ENCODE results near the gene ZNF566.

ZNF566 gene

GRCh38 chr19:36408101-36408500 is 81.3 kb downstream of the ZNF566 start:
- Histone ChIP-seq H2AFZ (ENCODE audit: low read depth) (no peak overlapping the region), H4K20me1 (ENCODE audit: insufficient read depth) (no peaks in the 10 kb centered on the region), H3K9ac (no peak overlapping the region), H3K36me3 (ENCODE audit: insufficient read depth) (no peaks in the 10 kb centered on the region), H3K79me2 (ENCODE audit: insufficient read depth, low read depth) (no peaks in the 10 kb centered on the region), H3K27ac (no peak overlapping the region), H3K27me3 (ENCODE audit: insufficient read depth, low read depth) (no peaks in the 10 kb centered on the region), H3K4me2 (no peak overlapping the region), H3K4me3 (IDR thresholded peaks at IDR 0.05; ENCODE audit: insufficient read depth, low read depth, low read length) (no peak overlapping the region), H3K4me1 (ENCODE audit: low read depth, poor library complexity, severe bottlenecking) (no peaks in the 10 kb centered on the region)
- TF ChIP-seq, protein P1, sequence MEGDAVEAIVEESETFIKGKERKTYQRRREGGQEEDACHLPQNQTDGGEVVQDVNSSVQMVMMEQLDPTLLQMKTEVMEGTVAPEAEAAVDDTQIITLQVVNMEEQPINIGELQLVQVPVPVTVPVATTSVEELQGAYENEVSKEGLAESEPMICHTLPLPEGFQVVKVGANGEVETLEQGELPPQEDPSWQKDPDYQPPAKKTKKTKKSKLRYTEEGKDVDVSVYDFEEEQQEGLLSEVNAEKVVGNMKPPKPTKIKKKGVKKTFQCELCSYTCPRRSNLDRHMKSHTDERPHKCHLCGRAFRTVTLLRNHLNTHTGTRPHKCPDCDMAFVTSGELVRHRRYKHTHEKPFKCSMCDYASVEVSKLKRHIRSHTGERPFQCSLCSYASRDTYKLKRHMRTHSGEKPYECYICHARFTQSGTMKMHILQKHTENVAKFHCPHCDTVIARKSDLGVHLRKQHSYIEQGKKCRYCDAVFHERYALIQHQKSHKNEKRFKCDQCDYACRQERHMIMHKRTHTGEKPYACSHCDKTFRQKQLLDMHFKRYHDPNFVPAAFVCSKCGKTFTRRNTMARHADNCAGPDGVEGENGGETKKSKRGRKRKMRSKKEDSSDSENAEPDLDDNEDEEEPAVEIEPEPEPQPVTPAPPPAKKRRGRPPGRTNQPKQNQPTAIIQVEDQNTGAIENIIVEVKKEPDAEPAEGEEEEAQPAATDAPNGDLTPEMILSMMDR (conservative IDR thresholded peaks at IDR 0.05; ENCODE audit: low read depth, low read length), result no peak

GRCh38 chr19:36404498-36404897 is 84.9 kb downstream of the ZNF566 start:
- Histone ChIP-seq H3K36me3 (ENCODE audit: insufficient read depth) (no peaks in the 10 kb centered on the region), H3K4me3 (IDR thresholded peaks at IDR 0.05; ENCODE audit: insufficient read depth, low read depth, low read length) (no peak overlapping the region), H3K4me2 (no peak overlapping the region), H3K79me2 (ENCODE audit: insufficient read depth, low read depth) (no peaks in the 10 kb centered on the region), H2AFZ (ENCODE audit: low read depth) (no peak overlapping the region), H4K20me1 (ENCODE audit: insufficient read depth) (no peaks in the 10 kb centered on the region), H3K27ac (no peak overlapping the region), H3K4me1 (ENCODE audit: low read depth, poor library complexity, severe bottlenecking) (no peaks in the 10 kb centered on the region), H3K27me3 (ENCODE audit: insufficient read depth, low read depth) (no peaks in the 10 kb centered on the region), H3K9ac (no peak overlapping the region)
- TF ChIP-seq, protein P1 (conservative IDR thresholded peaks at IDR 0.05; ENCODE audit: low read depth, low read length), result no peak

DNA sequence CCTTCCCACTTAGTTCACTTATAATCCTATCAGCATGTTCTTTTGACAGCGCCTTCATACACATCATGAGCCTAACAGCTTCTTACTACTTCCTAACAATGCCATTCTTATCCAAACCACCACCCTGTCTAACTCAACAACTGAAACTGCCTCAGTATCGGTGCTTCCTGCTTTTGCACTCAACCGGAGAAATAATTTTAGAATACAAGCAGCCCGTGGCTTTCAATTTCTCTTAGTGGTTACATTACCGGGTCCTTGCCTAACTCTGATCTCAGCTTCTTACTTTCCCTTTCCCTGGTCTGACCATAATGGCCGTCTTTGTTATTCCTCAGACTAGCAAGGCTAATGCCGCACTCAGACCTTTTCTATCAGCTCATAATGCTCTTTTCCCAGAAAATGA is 87.9 kb downstream of the ZNF566 start:
- Histone ChIP-seq H3K4me2 (no peak overlapping the region), H3K27ac (no peak overlapping the region), H3K27me3 (ENCODE audit: insufficient read depth, low read depth) (no peaks in the 10 kb centered on the region), H2AFZ (ENCODE audit: low read depth) (no peak overlapping the region), H4K20me1 (ENCODE audit: insufficient read depth) (no peaks in the 10 kb centered on the region), H3K36me3 (ENCODE audit: insufficient read depth) (no peaks in the 10 kb centered on the region), H3K79me2 (ENCODE audit: insufficient read depth, low read depth) (no peaks in the 10 kb centered on the region), H3K4me3 (IDR thresholded peaks at IDR 0.05; ENCODE audit: insufficient read depth, low read depth, low read length) (no peak overlapping the region), H3K4me1 (ENCODE audit: low read depth, poor library complexity, severe bottlenecking) (no peaks in the 10 kb centered on the region), H3K9ac (no peak overlapping the region)
- TF ChIP-seq, protein P1 (conservative IDR thresholded peaks at IDR 0.05; ENCODE audit: low read depth, low read length), result no peak

GRCh38 chr19:36398571-36398970 is 90.8 kb downstream of the ZNF566 start:
- no peak overlapping the region for H3K27ac ChIP-seq
- no peaks in the 10 kb centered on the region for H3K4me1 ChIP-seq (ENCODE audit: low read depth, poor library complexity, severe bottlenecking)
- no peaks in the 10 kb centered on the region for H3K27me3 ChIP-seq (ENCODE audit: insufficient read depth, low read depth)
- no peak overlapping the region for H2AFZ ChIP-seq (ENCODE audit: low read depth)
- H3K36me3 ChIP-seq (ENCODE audit: insufficient read depth), result no peaks in the 10 kb centered on the region
- no peak overlapping the region for H3K4me3 ChIP-seq (IDR thresholded peaks at IDR 0.05; ENCODE audit: insufficient read depth, low read depth, low read length)
- H3K9ac ChIP-seq, result no peak overlapping the region
- no peaks in the 10 kb centered on the region for H3K79me2 ChIP-seq (ENCODE audit: insufficient read depth, low read depth)
- TF ChIP-seq, protein P1 (conservative IDR thresholded peaks at IDR 0.05; ENCODE audit: low read depth, low read length), result no peak
- no peaks in the 10 kb centered on the region for H4K20me1 ChIP-seq (ENCODE audit: insufficient read depth)
- no peak overlapping the region for H3K4me2 ChIP-seq

Data from KMS-11 (cell line).